Motor neuron (in vitro differentiated cells): ENCODE results near the gene GPR108. TPM values are rescaled to one million over a fixed set of nuclear protein-coding genes. Genes with fewer than 3 reads are reported as not detected.
"Not testable (repeated sequence)": the region's sequence is repeated elsewhere in the genome, so short reads cannot be mapped to it uniquely, and the experiment has no call there.

Experiments used
- ATAC-seq, 8 experiments: fragments of 200-7000 bp; cut with Tn5 transposase; replicated peaks in 6 of 8; 2 replicates each; pipeline ENCODE4 v1.8.0; 2021; ENCODE audit warnings: mild to moderate bottlenecking in 8 of 8, moderate library complexity in 8 of 8
- H3K27ac ChIP-seq, 2 donors: fragments of 250-450 bp; sonication (Bioruptor Pico); 2 replicates each; pipeline ENCODE4 v1.9.0; 2021; ENCODE audit warnings: antibody characterized with exemption in 2 of 2, mild to moderate bottlenecking in 2 of 2, moderate library complexity in 1 of 2
- H3K4me1 ChIP-seq, 2 donors: fragments of 250-450 bp; sonication (Bioruptor Pico); replicated peaks in 1 of 2; 2 replicates each; pipeline ENCODE4 v1.6.1; 2021; ENCODE audit warnings: antibody characterized with exemption in 2 of 2, mild to moderate bottlenecking in 2 of 2, moderate library complexity in 1 of 2
- H3K4me3 ChIP-seq, 5 donors: fragments of 250-450 bp; sonication (Bioruptor Pico); 2 replicates each; pipeline ENCODE4 v1.9.0; 2021; ENCODE audit warnings: antibody characterized with exemption in 5 of 5, mild to moderate bottlenecking in 5 of 5, moderate library complexity in 4 of 5
- WGBS, 10 experiments: fragments of 450-650 bp; shearing (Covaris generic); methylation state at CpG; one replicate each; pipeline ENCODE4 v1.0.0; 2022; 5-methylcytosine and 5-hydroxymethylcytosine counted together
- in situ Hi-C, 9 experiments: fragments of 400-800 bp; cut with MboI; loops; one replicate each; pipeline ENCODE4 v1.15.0; 2021; ENCODE audit warnings: low sequenced_read_pairs in 9 of 9, low pct_unique_long_range_greater_than_20kb in 2 of 9; ENCODE audit not compliant: unreplicated experiment in 9 of 9
- total RNA-seq, 8 experiments: library from RNA; unstranded; fragments of 300-600 nt; gene quantifications; 2 replicates each; pipeline versions ENCODE4 v1.2.3 to v1.2.4, GENCODE V29; 2022

GPR108 gene
- total RNA-seq, 8 experiments from 2014 or later, result 19.0 to 76.9 (median 31.0) TPM

GRCh38 chr19:6768236-6768785, 30.9 kb upstream of the GPR108 start:
- no peak overlapping the region for H3K4me3 ChIP-seq
- 40 to 100% (median 68%) methylated on average over 1 to 5 of the region's 8 CpGs; no CpG with 5 or more reads in 2 of the 10 experiments for WGBS, 10 experiments
- in situ Hi-C loops, result no loop called here
- H3K4me1 ChIP-seq, result no peaks in the 10 kb centered on the region
- H3K27ac ChIP-seq, result no peak overlapping the region
- no peak for ATAC-seq

GRCh38 chr19:6767357-6768235, 30.2 kb upstream of the GPR108 start, which contains the start of gene SH2D3A:
SH2D3A (minus strand) TSS chr19:6767435; CDS start chr19:6763748, 3,687 bp downstream.
- Histone ChIP-seq H3K27ac (no peak within 1 kb of the TSS), H3K4me3 (peak within 1 kb of the TSS in 2 of 5 donors; percentile 3 to 13), H3K4me1 (no peaks in the 10 kb centered on the region)
- in situ Hi-C loops, result no loop called here
- 0 to 5% (median 0%) methylated on average over 5 to 11 of the region's 47 CpGs; no CpG with 5 or more reads in 7 of the 10 experiments for WGBS, 10 experiments
- peak; percentile 10 to 85 (median 47) for ATAC-seq

- Histone ChIP-seq H3K4me1 (no peaks in the 10 kb centered on the region), H3K27ac (no peak overlapping the region), H3K4me3 (peak overlapping the region in 2 of 5 donors; percentile 3 to 13)
- WGBS, 10 experiments, result 0 to 18% (median 12%) methylated on average over 1 to 11 of the region's 15 CpGs; no CpG with 5 or more reads in 6 of the 10 experiments
- peak in 2 of 8 experiments; percentile 29 to 36 for ATAC-seq
- in situ Hi-C loops, result no loop called here
These were observed 29.6 kb upstream of the GPR108 start for GRCh38 chr19:6767081-6767356.

GRCh38 chr19:6766357-6767080, 29.1 kb upstream of the GPR108 start:
- WGBS, 10 experiments, result 0 to 57% (median 18%) methylated on average over 1 to 15 of the region's 16 CpGs; no CpG with 5 or more reads in 2 of the 10 experiments
- Histone ChIP-seq H3K27ac (no peak overlapping the region), H3K4me1 (no peaks in the 10 kb centered on the region), H3K4me3 (no peak overlapping the region)
- in situ Hi-C loops, result no loop called here
- ATAC-seq, result peak in 3 of 8 experiments; percentile 27 to 57 (median 41)

GRCh38 chr19:6765738-6766356, 28.5 kb upstream of the GPR108 start:
- 21 to 100% (median 59%) methylated on average over 1 to 6 of the region's 8 CpGs; no CpG with 5 or more reads in 4 of the 10 experiments for WGBS, 10 experiments
- Histone ChIP-seq H3K4me1 (no peaks in the 10 kb centered on the region), H3K27ac (no peak overlapping the region), H3K4me3 (no peak overlapping the region)
- in situ Hi-C loops, result no loop called here
- ATAC-seq, result no peak

- H3K27ac ChIP-seq, H3K4me3 ChIP-seq, ATAC-seq, in situ Hi-C loops, H3K4me1 ChIP-seq: not testable (repeated sequence)
- WGBS, 10 experiments, result 35 to 100% (median 72%) methylated on average over 1 to 6 of the region's 8 CpGs; no CpG with 5 or more reads in 3 of the 10 experiments
These were observed 24.9 kb upstream of the GPR108 start for GRCh38 chr19:6762253-6762797.

GRCh38 chr19:6761053-6761676, 23.8 kb upstream of the GPR108 start:
- Histone ChIP-seq H3K27ac (no peak overlapping the region), H3K4me1 (no peaks in the 10 kb centered on the region), H3K4me3 (no peak overlapping the region)
- in situ Hi-C loops, result no loop called here
- peak in 1 of 8 experiments; percentile 52 for ATAC-seq
- 60 to 80% methylated on average over 1 of the region's 4 CpGs; no CpG with 5 or more reads in 8 of the 10 experiments for WGBS, 10 experiments

GRCh38 chr19:6760606-6761005, 23.2 kb upstream of the GPR108 start:
- in situ Hi-C loops, result no loop called here
- no peak overlapping the region for H3K4me3 ChIP-seq

GRCh38 chr19:6754653-6755463, 17.5 kb upstream of the GPR108 start:
- no peak for ATAC-seq
- H3K4me3 ChIP-seq, result no peak overlapping the region
- H3K4me1 ChIP-seq, result peaks cover 3 to 11% of the 10 kb centered on the region in 2 donors
- H3K27ac ChIP-seq, result no peak overlapping the region
- 76 to 100% (median 100%) methylated on average over 1 to 8 of the region's 23 CpGs; no CpG with 5 or more reads in 2 of the 10 experiments for WGBS, 10 experiments
- in situ Hi-C loops, result no loop called here

More at GRCh38 chr19:6760606-6761005, 23.2 kb upstream of the GPR108 start:
- no peak for ATAC-seq
- Histone ChIP-seq H3K4me1 (no peaks in the 10 kb centered on the region), H3K27ac (no peak overlapping the region)
- 50 to 100% (median 86%) methylated on average over 1 to 2 of the region's 17 CpGs; no CpG with 5 or more reads in 3 of the 10 experiments for WGBS, 10 experiments

- H3K4me1 ChIP-seq, result peaks cover 3 to 11% of the 10 kb centered on the region in 2 donors
- 100% methylated on average over 1 to 6 of the region's 22 CpGs; no CpG with 5 or more reads in 8 of the 10 experiments for WGBS, 10 experiments
- H3K4me3 ChIP-seq, result no peak overlapping the region
- H3K27ac ChIP-seq, result no peak overlapping the region
- in situ Hi-C loops, result no loop called here
- ATAC-seq, result no peak
These were observed 16.8 kb upstream of the GPR108 start for GRCh38 chr19:6754136-6754535.

GRCh38 chr19:6753178-6754031, 16.0 kb upstream of the GPR108 start:
- peak overlapping the region; percentile 14 to 31 (median 27) for H3K4me3 ChIP-seq
- whole genome bisulfite sequencing, 10 experiments, result 17% methylated on average over 10 of the region's 50 CpGs; no CpG with 5 or more reads in 9 of the 10 experiments
- peak overlapping the region in 1 of 2 donors; percentile 61 for H3K27ac ChIP-seq
- peak; percentile 87 to 94 (median 91) for ATAC-seq
- in situ Hi-C loops, result no loop called here
- H3K4me1 ChIP-seq, result peaks cover 3 to 11% of the 10 kb centered on the region in 2 donors
